Measurements from ENCODE around the gene TSPAN4.
A peak's percentile ranks its signal among the peaks of the same experiment; 100 is the strongest.

Gene TSPAN4

DNA sequence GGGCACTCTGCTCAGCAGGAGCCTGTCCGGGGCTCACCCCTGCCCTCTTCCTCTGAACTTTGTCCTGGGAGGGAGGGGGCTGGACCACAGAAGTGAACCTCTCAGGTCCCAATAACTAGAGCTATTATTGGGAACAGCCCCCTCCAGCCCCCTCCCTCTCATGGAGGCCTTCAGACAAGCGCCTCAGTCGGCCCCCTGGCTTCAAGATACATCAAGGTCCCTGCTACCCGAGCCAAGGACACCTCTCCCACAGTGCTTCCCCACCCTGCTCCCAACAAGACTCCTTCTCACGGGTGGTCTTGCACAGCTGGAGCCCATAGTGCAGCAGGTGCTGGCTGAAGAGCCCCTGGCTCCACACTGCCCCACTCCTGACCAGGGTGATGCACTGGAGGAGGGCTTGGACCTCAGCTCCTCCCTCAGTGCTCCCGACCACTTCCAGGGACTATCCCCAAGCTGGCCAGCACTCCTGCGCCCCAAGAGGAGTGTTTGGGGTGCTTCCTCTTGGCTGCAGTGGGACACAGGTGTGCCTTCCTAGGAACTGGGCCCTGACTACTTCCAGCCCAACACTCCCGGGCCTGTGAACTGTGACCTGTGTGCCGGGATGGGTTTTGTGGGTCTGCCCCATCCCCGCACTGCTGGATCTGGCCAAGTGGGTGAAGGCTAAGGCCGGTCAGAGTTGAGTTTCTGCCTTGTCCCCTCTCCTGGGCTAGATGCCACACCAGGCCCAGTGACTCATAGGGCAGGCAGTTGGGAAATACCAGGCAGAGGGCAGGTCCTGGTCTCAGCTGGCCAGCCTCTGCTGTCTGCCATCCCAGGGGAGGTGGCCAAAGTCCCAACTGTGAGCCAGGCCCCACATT, 21.8 kb upstream of the TSPAN4 start:
- DNase-seq (ENCODE audit: low read depth in 1 of 2, low spot score in 1 of 2): peak in 1 of 2 experiments; percentile 68
- in situ Hi-C loops (cut with HindIII; ENCODE audit: low pct_unique_long_range_greater_than_20kb, low sequenced_read_pairs): no loop called here
- no peak for TF ChIP-seq JUND (IDR thresholded peaks at IDR 0.05; ENCODE audit: low read depth)

DNA sequence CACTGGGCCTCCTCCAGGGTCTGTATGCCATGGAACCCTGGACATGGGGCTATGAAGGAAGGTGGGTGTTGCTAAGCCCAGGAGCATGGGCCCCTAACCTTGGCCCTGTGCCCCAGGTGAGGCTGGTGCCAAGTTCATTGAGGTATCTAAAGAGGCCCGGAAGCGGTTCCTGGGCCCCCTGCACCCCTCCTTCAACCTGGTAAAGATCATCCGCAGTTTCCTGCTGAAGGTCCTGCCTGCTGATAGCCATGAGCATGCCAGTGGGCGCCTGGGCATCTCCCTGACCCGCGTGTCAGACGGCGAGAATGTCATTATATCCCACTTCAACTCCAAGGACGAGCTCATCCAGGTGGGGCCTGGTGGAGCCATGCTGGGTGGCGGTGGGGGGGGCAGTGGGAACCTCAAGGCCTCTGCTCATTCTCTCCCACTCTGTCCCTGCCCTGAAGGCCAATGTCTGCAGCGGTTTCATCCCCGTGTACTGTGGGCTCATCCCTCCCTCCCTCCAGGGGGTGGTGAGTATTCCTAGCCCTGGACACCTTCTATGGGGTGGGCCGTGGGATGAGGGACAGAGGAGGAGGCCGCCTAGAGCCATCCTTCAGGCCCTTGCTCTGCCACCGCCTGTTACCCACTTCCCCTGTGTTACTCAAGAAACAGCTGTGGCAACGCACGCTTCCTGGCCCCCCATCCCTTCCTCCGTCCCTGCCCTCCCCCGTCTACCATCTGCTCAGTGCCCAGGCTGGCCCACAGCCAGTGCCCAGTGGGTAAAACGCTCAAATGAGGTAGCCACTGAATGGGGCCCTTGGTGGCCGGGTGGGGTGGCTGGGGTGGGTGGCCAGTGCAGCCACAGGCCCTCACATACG, 20.9 kb upstream of the TSPAN4 start:
- DNase-seq (ENCODE audit: low read depth in 1 of 2, low spot score in 1 of 2): no peak
- TF ChIP-seq JUND (IDR thresholded peaks at IDR 0.05; ENCODE audit: low read depth): no peak
- in situ Hi-C loops (cut with HindIII; ENCODE audit: low pct_unique_long_range_greater_than_20kb, low sequenced_read_pairs): no loop called here

DNA sequence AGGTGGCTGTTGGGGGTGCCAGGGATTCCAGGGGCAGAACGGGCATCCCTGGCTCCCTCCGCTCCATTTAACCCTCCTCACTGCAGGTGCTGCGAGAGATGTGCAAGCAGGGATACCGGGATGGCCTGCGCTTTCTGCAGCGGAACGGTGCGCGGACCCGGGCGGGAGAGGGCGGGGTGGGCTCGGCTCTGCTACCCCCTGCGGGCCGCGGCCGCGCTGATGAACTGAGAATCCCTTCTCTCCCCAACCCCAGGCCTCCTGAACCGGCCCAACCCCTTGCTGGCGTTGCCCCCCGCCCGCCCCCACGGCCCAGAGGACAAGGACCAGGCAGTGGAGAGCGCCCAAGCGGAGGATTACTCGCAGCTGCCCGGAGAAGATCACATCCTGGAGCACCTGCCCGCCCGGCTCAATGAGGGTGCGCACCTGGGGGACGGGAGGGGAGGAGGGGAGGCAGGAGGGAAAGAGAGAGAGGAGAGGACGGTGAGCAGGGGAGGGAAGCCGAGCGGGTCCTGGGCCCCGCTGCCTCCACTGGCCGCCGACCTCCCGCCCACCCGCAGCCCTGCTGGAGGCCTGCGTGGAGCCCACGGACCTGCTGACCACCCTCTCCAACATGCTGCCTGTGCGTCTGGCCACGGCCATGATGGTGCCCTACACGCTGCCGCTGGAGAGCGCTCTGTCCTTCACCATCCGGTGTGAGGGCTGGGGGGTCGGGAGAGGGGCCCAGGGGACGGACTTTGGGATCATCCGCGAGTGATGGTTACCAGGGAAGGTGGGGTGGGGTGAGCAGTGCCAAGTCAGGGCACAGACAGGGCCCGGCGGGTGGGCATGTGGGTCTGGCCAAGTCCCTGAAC, 19.0 kb upstream of the TSPAN4 start:
- in situ Hi-C loops (cut with HindIII; ENCODE audit: low pct_unique_long_range_greater_than_20kb, low sequenced_read_pairs): no loop called here
- TF ChIP-seq JUND (IDR thresholded peaks at IDR 0.05; ENCODE audit: low read depth): no peak
- DNase-seq (ENCODE audit: low read depth in 1 of 2, low spot score in 1 of 2): no peak

DNA sequence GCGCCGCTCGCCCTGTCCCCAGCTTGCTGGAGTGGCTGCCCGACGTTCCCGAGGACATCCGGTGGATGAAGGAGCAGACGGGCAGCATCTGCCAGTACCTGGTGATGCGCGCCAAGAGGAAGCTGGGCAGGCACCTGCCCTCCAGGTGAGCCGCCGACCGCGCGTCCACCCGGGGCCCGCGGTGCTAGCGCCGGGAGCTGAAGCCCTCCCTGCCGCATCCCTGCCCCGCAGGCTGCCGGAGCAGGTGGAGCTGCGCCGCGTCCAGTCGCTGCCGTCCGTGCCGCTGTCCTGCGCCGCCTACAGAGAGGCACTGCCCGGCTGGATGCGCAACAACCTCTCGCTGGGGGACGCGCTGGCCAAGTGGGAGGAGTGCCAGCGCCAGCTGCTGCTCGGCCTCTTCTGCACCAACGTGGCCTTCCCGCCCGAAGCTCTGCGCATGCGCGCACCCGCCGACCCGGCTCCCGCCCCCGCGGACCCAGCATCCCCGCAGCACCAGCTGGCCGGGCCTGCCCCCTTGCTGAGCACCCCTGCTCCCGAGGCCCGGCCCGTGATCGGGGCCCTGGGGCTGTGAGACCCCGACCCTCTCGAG, 18.3 kb upstream of the TSPAN4 start:
- in situ Hi-C loops (cut with HindIII; ENCODE audit: low pct_unique_long_range_greater_than_20kb, low sequenced_read_pairs): no loop called here

DNA sequence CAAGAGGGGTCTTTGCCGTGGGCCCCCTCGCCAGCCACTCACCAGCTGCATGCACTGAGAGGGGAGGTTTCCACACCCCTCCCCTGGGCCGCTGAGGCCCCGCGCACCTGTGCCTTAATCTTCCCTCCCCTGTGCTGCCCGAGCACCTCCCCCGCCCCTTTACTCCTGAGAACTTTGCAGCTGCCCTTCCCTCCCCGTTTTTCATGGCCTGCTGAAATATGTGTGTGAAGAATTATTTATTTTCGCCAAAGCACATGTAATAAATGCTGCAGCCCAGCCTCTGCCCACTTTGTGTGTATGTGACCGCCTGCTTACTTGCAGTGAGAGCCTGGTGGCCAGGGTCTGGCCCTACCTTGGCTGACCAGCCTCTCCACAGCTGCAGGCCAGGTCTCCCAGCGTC, 17.7 kb upstream of the TSPAN4 start:
- TF ChIP-seq JUND (IDR thresholded peaks at IDR 0.05; ENCODE audit: low read depth): no peak
- peak in 1 of 2 experiments; percentile 17 for DNase-seq (ENCODE audit: low read depth in 1 of 2, low spot score in 1 of 2)
- in situ Hi-C loops (cut with HindIII; ENCODE audit: low pct_unique_long_range_greater_than_20kb, low sequenced_read_pairs): no loop called here

More for the DNA sequence above, 18.3 kb upstream of the TSPAN4 start:
- no peak for DNase-seq (ENCODE audit: low read depth in 1 of 2, low spot score in 1 of 2)
- TF ChIP-seq JUND (IDR thresholded peaks at IDR 0.05; ENCODE audit: low read depth): no peak

DNA sequence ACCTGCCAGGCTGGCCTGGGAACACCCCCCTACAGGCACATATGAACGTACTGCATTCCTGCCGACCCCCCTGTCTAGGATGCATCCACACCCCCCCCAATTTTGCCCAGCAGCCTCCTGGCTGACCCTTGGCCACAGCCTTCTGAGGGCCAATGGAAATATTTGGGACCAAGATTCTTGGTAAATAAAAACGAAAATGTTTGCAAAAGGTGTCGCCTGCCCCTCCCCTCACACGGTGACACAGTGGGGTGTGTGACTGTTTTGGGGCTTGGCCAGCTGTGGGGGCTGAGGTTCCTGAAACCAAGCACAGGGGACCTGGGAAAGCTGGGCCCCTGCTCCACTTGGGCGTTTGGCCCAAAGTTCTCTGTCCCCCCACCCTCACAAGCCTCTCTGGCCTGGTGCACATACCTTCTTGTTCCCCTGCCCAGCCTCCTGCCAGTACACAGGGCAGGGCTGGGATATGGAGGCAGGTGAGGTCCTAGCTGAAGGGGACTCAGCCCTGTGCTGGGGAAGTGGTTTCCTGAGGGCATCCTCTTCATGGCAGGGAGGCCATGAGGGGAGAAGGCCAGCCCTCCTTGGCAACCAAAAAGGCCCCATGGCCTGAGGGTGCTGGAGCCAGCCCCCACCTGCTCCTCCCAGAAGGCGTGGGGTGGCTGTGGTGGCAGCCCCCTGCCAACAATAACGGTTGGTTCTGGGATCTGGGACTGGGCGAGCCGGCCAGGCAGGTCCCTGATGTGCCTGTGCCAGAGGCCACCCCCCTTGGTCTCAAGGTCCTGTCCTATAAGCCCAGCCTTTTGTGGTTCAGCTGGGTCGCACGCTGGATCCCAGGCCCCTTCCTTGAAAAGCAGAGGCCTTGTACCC, 17.1 kb upstream of the TSPAN4 start:
- in situ Hi-C loops (cut with HindIII; ENCODE audit: low pct_unique_long_range_greater_than_20kb, low sequenced_read_pairs): no loop called here
- no peak for TF ChIP-seq JUND (IDR thresholded peaks at IDR 0.05; ENCODE audit: low read depth)
- DNase-seq (ENCODE audit: low read depth in 1 of 2, low spot score in 1 of 2): peak in 1 of 2 experiments; percentile 80

DNA sequence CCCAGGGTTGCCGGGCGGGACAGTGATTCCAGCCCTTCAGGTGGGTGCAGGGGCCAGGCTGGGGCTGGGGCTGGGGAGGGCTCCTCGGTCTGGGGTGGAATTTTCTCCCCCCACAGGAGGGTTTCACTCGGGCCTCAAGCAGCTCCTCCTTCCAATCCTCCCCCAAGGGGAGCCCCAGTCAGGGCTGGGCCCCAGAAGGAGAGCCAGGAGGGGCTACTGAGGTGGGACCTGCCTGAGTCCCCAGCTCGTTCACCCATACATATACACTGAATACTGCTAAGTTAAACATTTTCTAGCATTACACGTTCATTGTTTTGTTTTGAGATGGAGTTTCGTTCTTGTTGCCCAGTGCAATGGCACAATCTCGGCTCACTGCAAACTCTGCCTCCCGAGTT, 16.4 kb upstream of the TSPAN4 start:
- no peak for DNase-seq (ENCODE audit: low read depth in 1 of 2, low spot score in 1 of 2)
- in situ Hi-C loops (cut with HindIII; ENCODE audit: low pct_unique_long_range_greater_than_20kb, low sequenced_read_pairs): no loop called here
- TF ChIP-seq JUND (IDR thresholded peaks at IDR 0.05; ENCODE audit: low read depth): no peak

DNA sequence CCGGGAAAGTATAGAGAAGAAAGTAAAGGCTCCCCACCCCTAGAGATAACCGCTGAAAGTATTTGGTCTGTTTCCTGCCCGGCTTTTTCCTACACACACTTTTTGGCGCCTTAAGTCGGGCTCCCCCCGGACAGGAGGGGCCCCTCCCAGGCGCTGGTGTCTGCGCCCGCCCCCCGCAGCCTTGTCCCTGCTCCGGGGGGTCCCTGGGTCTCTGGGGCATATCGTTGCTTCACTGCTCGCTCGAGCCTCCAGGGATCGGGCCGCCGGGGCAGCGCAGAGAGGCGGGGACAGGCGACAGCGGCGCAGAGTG, 15.9 kb upstream of the TSPAN4 start:
- no peak for DNase-seq (ENCODE audit: low read depth in 1 of 2, low spot score in 1 of 2)
- in situ Hi-C loops (cut with HindIII; ENCODE audit: low pct_unique_long_range_greater_than_20kb, low sequenced_read_pairs): no loop called here
- TF ChIP-seq JUND (IDR thresholded peaks at IDR 0.05; ENCODE audit: low read depth): no peak

DNA sequence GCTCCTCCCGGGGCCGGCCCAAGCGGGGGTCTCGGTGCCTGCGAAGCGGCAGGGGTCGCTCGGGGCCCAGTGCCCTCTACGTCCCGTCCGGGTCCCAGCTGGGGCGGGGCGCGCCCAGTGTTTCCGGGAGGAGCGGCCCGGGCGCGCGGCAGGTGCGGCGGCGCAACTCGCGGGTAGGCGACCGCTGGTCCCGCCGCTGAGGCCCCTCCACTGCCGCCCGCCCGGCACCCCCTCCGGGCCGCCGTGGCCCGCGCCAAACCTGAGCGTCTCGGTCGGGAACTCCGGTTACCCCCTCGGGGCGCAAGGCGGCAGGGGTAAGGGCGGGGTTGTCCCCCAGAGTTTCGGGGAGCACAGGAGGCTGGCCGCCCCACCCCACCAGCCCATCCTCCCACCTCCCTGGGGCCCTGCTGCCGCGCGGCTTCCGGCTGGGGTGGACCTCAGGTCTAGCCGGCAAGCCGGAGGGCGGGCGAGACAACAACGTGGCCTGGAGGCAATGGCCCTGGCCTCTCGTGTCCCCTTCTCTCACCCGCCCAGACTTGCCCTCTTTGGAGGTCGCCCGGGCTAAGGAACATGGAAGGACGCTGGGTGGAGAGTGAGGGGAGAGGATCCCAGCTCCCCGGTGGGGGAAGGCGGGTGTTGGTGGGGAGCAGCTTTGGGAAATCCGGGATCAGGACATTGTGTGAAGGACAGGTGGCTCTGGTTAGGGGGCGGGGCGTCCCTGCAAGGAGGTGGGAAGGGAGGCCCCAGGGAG, 15.3 kb upstream of the TSPAN4 start:
- in situ Hi-C loops (cut with HindIII; ENCODE audit: low pct_unique_long_range_greater_than_20kb, low sequenced_read_pairs): no loop called here

DNA sequence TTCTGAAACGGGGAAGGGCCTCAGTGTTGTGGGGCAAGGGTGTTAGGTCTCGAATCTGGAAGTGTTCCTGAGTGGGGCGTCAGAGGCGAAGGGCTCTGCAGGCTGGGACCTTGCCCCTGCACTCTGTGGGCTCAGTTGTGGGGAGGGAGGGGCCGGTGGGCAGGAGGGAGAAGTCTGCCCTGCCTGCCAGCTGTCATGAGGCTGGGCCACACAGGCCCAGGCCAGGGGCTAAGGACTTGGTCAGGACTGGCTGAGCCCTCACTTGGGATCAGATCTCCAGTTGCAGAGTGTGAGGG, 14.8 kb upstream of the TSPAN4 start, which contains the start of gene CRACR2B:
Gene CRACR2B, plus strand, starts transcription at position 23 of the 296 bp plus-strand sequence. CDS start 689 bp downstream, outside the sequence.
- in situ Hi-C loops (cut with HindIII; ENCODE audit: low pct_unique_long_range_greater_than_20kb, low sequenced_read_pairs): no loop called here
- no peak for DNase-seq (ENCODE audit: low read depth in 1 of 2, low spot score in 1 of 2)
- no peak for TF ChIP-seq JUND (IDR thresholded peaks at IDR 0.05; ENCODE audit: low read depth)

More for the DNA sequence above, 15.3 kb upstream of the TSPAN4 start:
- peak; percentile 17 to 79 for DNase-seq (ENCODE audit: low read depth in 1 of 2, low spot score in 1 of 2)
- TF ChIP-seq JUND (IDR thresholded peaks at IDR 0.05; ENCODE audit: low read depth): no peak

Measured in T47D (cell line).